ENCODE measurements around the gene SCTR. TPM values are rescaled to one million over a fixed set of nuclear protein-coding genes. Genes with fewer than 3 reads are reported as not detected.

The SCTR gene
- total RNA-seq, 1 experiment from 2014 or later, result not detected

GRCh38 chr2:119508756-119509155 lies 15.5 kb downstream of the SCTR start:
- no TSS peak for BruUV-seq (replicated peaks)
- no peak overlapping the region for H3K4me3 Mint-ChIP-seq (ENCODE audit: unreplicated experiment)
- H3K9me3 Mint-ChIP-seq (ENCODE audit: unreplicated experiment), result peaks cover under 1% of the 10 kb centered on the region
- no peak for TF ChIP-seq CTCF (IDR thresholded peaks at IDR 0.05; ENCODE audit: unreplicated experiment)
- DNase-seq (ENCODE audit: unreplicated experiment), result no peak
- H3K36me3 Mint-ChIP-seq (ENCODE audit: insufficient read depth, unreplicated experiment), result peaks cover 5% of the 10 kb centered on the region
- peaks cover 18% of the 10 kb centered on the region for H3K27me3 Mint-ChIP-seq (ENCODE audit: insufficient read depth, unreplicated experiment)
- intact Hi-C loops (cut with micrococcal nuclease), result no loop called here
- no peaks in the 10 kb centered on the region for H3K4me1 Mint-ChIP-seq (ENCODE audit: insufficient read depth, unreplicated experiment)
- ChIA-PET CTCF (interaction anchor here (0.5 to 0.6 kb wide), 3 partner anchors 9 to 1178 kb away, joined by 3 to 4 read pairs (median 3); no protein-coding TSS in a partner anchor), POLR2A (no interaction called here)
- H3K27ac Mint-ChIP-seq (ENCODE audit: low read depth, unreplicated experiment), result no peak overlapping the region

GRCh38 chr2:119496682-119497081 lies 27.6 kb downstream of the SCTR start:
- POLR2A ChIA-PET, result no interaction called here
- CTCF ChIA-PET, result interaction anchor here (0.8 to 4.5 kb wide), 2 partner anchors 21 to 164 kb away, joined by 3 to 26 read pairs; no protein-coding TSS in a partner anchor
- intact Hi-C loops (cut with micrococcal nuclease), result loop anchor here (10.0 kb wide), 1 partner anchor 148 kb away; no protein-coding TSS in a partner anchor
- H3K36me3 Mint-ChIP-seq (ENCODE audit: insufficient read depth, unreplicated experiment), result no peaks in the 10 kb centered on the region
- H3K4me3 Mint-ChIP-seq (ENCODE audit: unreplicated experiment), result no peak overlapping the region
- no peak for DNase-seq (ENCODE audit: unreplicated experiment)
- H3K27me3 Mint-ChIP-seq (ENCODE audit: insufficient read depth, unreplicated experiment), result peaks cover 16% of the 10 kb centered on the region
- H3K4me1 Mint-ChIP-seq (ENCODE audit: insufficient read depth, unreplicated experiment), result peaks cover 11% of the 10 kb centered on the region
- no TSS peak for BruUV-seq (replicated peaks)
- peaks cover 28% of the 10 kb centered on the region for H3K9me3 Mint-ChIP-seq (ENCODE audit: unreplicated experiment)
- no peak overlapping the region for H3K27ac Mint-ChIP-seq (ENCODE audit: low read depth, unreplicated experiment)
- TF ChIP-seq CTCF (IDR thresholded peaks at IDR 0.05; ENCODE audit: unreplicated experiment), result no peak

- DNase-seq (ENCODE audit: unreplicated experiment), result no peak
- intact Hi-C loops (cut with micrococcal nuclease), result loop anchor here (10.0 kb wide), 1 partner anchor 149 kb away; no protein-coding TSS in a partner anchor
- Mint-ChIP-seq H3K27ac (ENCODE audit: low read depth, unreplicated experiment) (no peak overlapping the region), H3K4me1 (ENCODE audit: insufficient read depth, unreplicated experiment) (peaks cover 16% of the 10 kb centered on the region), H3K36me3 (ENCODE audit: insufficient read depth, unreplicated experiment) (no peaks in the 10 kb centered on the region), H3K4me3 (ENCODE audit: unreplicated experiment) (no peak overlapping the region), H3K27me3 (ENCODE audit: insufficient read depth, unreplicated experiment) (peaks cover 16% of the 10 kb centered on the region), H3K9me3 (ENCODE audit: unreplicated experiment) (peaks cover 20% of the 10 kb centered on the region)
- CTCF ChIA-PET, result interaction anchor here (0.5 to 4.5 kb wide), 2 partner anchors 20 to 281 kb away, joined by 4 to 26 read pairs; no protein-coding TSS in a partner anchor
- BruUV-seq (replicated peaks), result no TSS peak
- POLR2A ChIA-PET, result interaction anchor here (0.7 kb wide), 1 partner anchor 255 kb away, joined by 3 read pairs; no protein-coding TSS in a partner anchor
- TF ChIP-seq CTCF (IDR thresholded peaks at IDR 0.05; ENCODE audit: unreplicated experiment), result no peak
Measured at GRCh38 chr2:119495948-119496347, 28.3 kb downstream of the SCTR start.

GRCh38 chr2:119494163-119494790 lies 30.0 kb downstream of the SCTR start:
- Mint-ChIP-seq H3K36me3 (ENCODE audit: insufficient read depth, unreplicated experiment) (no peaks in the 10 kb centered on the region), H3K27me3 (ENCODE audit: insufficient read depth, unreplicated experiment) (peaks cover 16% of the 10 kb centered on the region), H3K4me1 (ENCODE audit: insufficient read depth, unreplicated experiment) (peaks cover 30% of the 10 kb centered on the region), H3K9me3 (ENCODE audit: unreplicated experiment) (peaks cover 5% of the 10 kb centered on the region), H3K27ac (ENCODE audit: low read depth, unreplicated experiment) (no peak overlapping the region), H3K4me3 (ENCODE audit: unreplicated experiment) (no peak overlapping the region)
- POLR2A ChIA-PET, result interaction anchor here (1.1 to 1.5 kb wide), 2 partner anchors 10 to 16 kb away, joined by 3 to 4 read pairs; no protein-coding TSS in a partner anchor
- intact Hi-C loops (cut with micrococcal nuclease), result loop anchor here (10.0 kb wide), 1 partner anchor 151 kb away; no protein-coding TSS in a partner anchor
- BruUV-seq (replicated peaks), result no TSS peak
- no peak for TF ChIP-seq CTCF (IDR thresholded peaks at IDR 0.05; ENCODE audit: unreplicated experiment)
- CTCF ChIA-PET, result interaction anchor here (0.6 to 4.5 kb wide), 4 partner anchors 18 to 1292 kb away, joined by 3 to 26 read pairs (median 4); no protein-coding TSS in a partner anchor
- DNase-seq (ENCODE audit: unreplicated experiment), result no peak
